Tibial nerve (tissue), 4 donors: ENCODE measurements around the gene PROM2. TPM values are rescaled to one million over a fixed set of nuclear protein-coding genes. Genes with fewer than 3 reads are reported as not detected.

Experiments
- DNase-seq, 2 donors: peaks; one replicate each; pipeline ENCODE4 v3.0.0-alpha.2; 2019; ENCODE audit warnings: low spot score in 2 of 2
- H3K27ac ChIP-seq, 4 donors: fragments of 200-600 bp; sonication (generic) in 3 of 4; one replicate each; pipeline ENCODE4 v1.5.1; 2017 to 2019; ENCODE audit warnings: mild to moderate bottlenecking in 1 of 4
- H3K27me3 ChIP-seq, 2 donors: fragments of 200-600 bp; sonication (generic) in 1 of 2; one replicate each; pipeline versions ENCODE4 v1.5.1 to v1.6.0; 2017 to 2019
- H3K36me3 ChIP-seq, 3 donors: fragments of 200-600 bp; sonication (generic); one replicate each; pipeline ENCODE4 v1.5.1; 2018 to 2019
- H3K4me1 ChIP-seq, 4 donors: fragments of 200-600 bp; sonication (generic) in 3 of 4; one replicate each; pipeline ENCODE4 v1.5.1; 2017 to 2019
- H3K4me3 ChIP-seq, 4 donors: fragments of 200-600 bp; sonication (generic) in 3 of 4; one replicate each; pipeline ENCODE4 v1.5.1; 2017 to 2019; ENCODE audit warnings: mild to moderate bottlenecking in 1 of 4, moderate library complexity in 1 of 4
- H3K9me3 ChIP-seq, 4 donors: fragments of 200-600 bp; sonication (generic) in 3 of 4; one replicate each; pipeline ENCODE4 v1.5.1; 2017 to 2019
- EP300 ChIP-seq, 2 donors: sonication (generic); formaldehyde crosslinking; IDR thresholded peaks; one replicate each; pipeline ENCODE4 v1.6.1; 2017; ENCODE audit warnings: antibody characterized with exemption in 2 of 2, mild to moderate bottlenecking in 1 of 2
- POLR2A ChIP-seq, 2 donors: fragments of 450-650 bp; IDR thresholded peaks; one replicate each; pipeline ENCODE4 v1.6.1; 2017; ENCODE audit warnings: antibody characterized with exemption in 2 of 2, mild to moderate bottlenecking in 2 of 2, moderate library complexity in 2 of 2
- WGBS, 2 donors: methylation state at CpG; one replicate each; pipeline ENCODE4 v1.1.5; 2018; 5-methylcytosine and 5-hydroxymethylcytosine counted together
- total RNA-seq, 4 donors: library from RNA; depleted of rRNA; stranded (reverse); fragments of >200 nt; gene quantifications; one replicate each; pipeline ENCODE4 v1.1.0, GENCODE V29; 2016
- TF ChIP-seq, protein P1 (sequence below), 5 experiments: fragments of 200-600 bp in 3 of 5; fragments of 450-650 bp in 2 of 5; sonication (generic) in 3 of 5; IDR thresholded peaks; one replicate each; pipeline ENCODE4 v1.5.1; 2016 to 2019; ENCODE audit warnings: antibody characterized with exemption in 5 of 5, mild to moderate bottlenecking in 3 of 5, moderate library complexity in 2 of 5

PROM2 gene
- total RNA-seq, 4 donors from 2014 or later = 2.2 to 12.3 (median 5.3) TPM

DNA sequence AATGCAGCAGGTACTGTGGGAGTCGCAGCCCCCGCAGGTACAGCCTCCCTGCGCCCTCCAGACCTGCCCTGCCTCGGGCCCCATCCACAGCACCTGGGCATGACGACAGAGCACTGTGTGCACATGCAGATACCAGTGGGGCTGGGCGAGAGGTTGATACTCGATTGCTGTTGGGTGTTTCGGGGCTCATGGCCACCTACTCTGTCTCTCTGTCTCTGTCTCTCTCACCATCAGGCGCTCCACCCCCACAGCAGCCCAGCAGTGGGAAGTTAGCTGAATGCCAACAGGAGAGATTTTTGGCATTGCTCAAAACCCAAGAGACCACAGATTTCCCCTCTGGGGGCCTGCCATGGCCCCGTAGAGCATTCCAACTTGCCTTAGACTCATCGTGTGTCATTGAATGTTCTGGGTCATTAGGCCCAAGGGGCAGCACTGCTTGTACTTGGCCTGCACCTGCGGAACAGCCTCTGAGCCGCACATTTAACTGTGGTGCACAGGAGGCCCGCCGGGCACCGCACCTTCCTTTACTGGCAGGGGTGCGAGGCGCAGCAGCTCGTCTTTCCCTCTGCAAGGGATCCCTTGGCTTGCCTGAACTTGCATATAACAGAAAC lies 41.7 kb downstream of the PROM2 start:
- no peak for DNase-seq
- 82 to 87% methylated on average over 11 to 17 of the region's 19 CpGs for WGBS, 2 donors
- Histone ChIP-seq H3K9me3 (no peaks in the 10 kb centered on the region), H3K36me3 (no peaks in the 10 kb centered on the region), H3K4me3 (no peak overlapping the region), H3K4me1 (no peaks in the 10 kb centered on the region), H3K27ac (no peak overlapping the region), H3K27me3 (peaks cover 0 to 8% of the 10 kb centered on the region in 2 donors)
- TF ChIP-seq, protein P1, sequence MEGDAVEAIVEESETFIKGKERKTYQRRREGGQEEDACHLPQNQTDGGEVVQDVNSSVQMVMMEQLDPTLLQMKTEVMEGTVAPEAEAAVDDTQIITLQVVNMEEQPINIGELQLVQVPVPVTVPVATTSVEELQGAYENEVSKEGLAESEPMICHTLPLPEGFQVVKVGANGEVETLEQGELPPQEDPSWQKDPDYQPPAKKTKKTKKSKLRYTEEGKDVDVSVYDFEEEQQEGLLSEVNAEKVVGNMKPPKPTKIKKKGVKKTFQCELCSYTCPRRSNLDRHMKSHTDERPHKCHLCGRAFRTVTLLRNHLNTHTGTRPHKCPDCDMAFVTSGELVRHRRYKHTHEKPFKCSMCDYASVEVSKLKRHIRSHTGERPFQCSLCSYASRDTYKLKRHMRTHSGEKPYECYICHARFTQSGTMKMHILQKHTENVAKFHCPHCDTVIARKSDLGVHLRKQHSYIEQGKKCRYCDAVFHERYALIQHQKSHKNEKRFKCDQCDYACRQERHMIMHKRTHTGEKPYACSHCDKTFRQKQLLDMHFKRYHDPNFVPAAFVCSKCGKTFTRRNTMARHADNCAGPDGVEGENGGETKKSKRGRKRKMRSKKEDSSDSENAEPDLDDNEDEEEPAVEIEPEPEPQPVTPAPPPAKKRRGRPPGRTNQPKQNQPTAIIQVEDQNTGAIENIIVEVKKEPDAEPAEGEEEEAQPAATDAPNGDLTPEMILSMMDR (IDR thresholded peaks at IDR 0.05) = no peak
- no peak for TF ChIP-seq EP300 (IDR thresholded peaks at IDR 0.05)
- TF ChIP-seq POLR2A (IDR thresholded peaks at IDR 0.05) = no peak

DNA sequence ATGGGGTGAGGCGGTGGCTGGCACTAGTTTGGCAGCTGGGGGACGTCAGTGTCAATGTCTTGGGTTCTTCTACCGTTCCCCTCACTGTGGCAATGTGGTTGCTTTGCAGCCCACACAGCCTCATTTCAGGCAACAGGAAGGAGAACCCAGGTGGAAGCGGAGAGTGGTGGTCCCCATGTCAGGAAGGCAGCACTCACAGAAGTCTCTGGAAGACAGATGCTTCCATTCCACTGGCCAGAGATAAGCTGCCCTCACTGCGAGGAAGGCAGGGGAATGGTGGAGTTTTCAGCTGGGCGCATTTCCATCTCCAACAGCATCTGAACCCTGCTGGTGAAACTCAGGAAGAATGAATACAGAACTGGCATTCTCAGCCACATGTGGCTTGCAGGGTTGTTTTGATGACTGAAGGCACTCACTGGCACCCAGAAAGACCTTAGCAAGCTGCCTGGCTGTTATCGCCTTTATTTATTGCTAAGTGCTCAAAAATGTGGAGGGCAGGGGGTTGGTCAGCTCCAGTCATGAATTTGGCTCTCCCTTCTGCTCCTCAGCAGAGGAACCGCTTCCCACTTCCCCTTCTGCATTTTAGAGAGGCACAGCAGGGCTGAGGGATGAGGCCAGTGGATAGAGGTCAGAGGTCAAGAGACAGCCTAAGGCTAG lies 42.3 kb downstream of the PROM2 start:
- Histone ChIP-seq H3K36me3 (no peaks in the 10 kb centered on the region), H3K9me3 (no peaks in the 10 kb centered on the region), H3K27me3 (peaks cover 0 to 8% of the 10 kb centered on the region in 2 donors), H3K4me3 (no peak overlapping the region), H3K4me1 (no peaks in the 10 kb centered on the region), H3K27ac (no peak overlapping the region)
- no peak for DNase-seq
- no peak for TF ChIP-seq POLR2A (IDR thresholded peaks at IDR 0.05)
- TF ChIP-seq, protein P1 (IDR thresholded peaks at IDR 0.05) = no peak
- no peak for TF ChIP-seq EP300 (IDR thresholded peaks at IDR 0.05)
- WGBS, 2 donors = 65 to 67% methylated on average over 8 of the region's 8 CpGs

DNA sequence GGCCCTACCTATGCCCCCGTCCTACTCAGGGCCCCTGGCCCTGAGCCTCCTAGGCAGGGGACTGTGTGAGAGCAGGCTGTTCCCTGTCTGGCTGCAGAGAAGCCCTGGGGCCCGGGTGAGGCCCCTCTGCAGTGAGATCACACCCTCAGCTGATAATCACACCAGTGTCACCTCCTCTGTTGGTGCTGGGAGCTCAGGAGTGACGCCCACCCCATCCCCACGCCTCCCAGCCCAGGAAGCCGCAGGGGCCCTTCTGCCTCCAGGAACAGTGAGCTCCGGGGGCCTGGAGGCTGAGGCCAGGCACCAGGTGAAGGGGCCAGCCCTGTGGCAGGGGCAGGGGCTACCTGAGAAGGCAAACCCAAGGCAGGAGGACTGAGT lies 42.9 kb downstream of the PROM2 start:
- TF ChIP-seq EP300 (IDR thresholded peaks at IDR 0.05) = no peak
- TF ChIP-seq POLR2A (IDR thresholded peaks at IDR 0.05) = no peak
- TF ChIP-seq, protein P1 (IDR thresholded peaks at IDR 0.05) = no peak
- no peak overlapping the region for H3K27ac ChIP-seq
- H3K4me1 ChIP-seq = no peaks in the 10 kb centered on the region
- 39 to 93% methylated on average over 2 to 4 of the region's 6 CpGs for WGBS, 2 donors
- peaks cover 0 to 5% of the 10 kb centered on the region in 2 donors for H3K27me3 ChIP-seq
- no peaks in the 10 kb centered on the region for H3K36me3 ChIP-seq
- no peaks in the 10 kb centered on the region for H3K9me3 ChIP-seq
- H3K4me3 ChIP-seq = no peak overlapping the region
- DNase-seq = no peak

DNA sequence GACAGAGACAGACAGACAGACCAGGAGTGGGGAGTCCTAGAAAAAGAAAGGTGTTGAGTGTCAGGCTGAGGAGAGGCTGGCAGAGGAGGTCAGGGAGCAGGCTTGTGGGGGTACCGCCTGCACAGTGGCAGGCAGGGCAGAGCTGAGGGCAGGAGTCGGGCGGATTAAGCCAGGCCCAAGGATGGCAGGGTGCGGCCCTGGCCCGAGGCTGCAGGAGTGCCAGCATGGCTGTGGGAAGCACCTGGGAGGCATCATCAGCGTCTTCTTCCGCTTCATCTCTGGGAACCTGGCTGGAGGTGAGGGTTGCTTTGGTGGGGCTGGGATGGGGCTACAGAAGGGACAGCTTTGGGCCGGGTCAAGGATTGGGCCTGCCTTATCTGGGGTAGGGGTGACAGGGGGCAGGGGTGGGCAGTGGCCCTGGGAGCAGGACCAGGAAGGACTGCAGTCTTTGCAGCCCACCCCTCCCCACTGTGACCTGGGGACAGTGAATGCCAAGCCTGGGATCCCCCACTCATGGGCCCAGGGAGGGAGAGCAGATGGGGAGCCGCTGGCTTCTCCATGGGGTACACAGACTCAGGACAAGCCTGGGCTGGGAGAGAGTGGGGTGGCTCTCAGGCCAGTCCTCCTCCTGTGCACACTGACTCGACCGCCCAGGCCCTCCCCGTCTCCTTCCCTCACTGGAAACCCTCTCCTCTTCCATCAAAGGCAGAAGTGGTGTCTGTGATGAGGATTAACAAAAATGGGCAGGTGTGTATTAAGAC lies 43.6 kb downstream of the PROM2 start:
- no peak for TF ChIP-seq EP300 (IDR thresholded peaks at IDR 0.05)
- TF ChIP-seq POLR2A (IDR thresholded peaks at IDR 0.05) = no peak
- TF ChIP-seq, protein P1 (IDR thresholded peaks at IDR 0.05) = no peak
- no peaks in the 10 kb centered on the region for H3K36me3 ChIP-seq
- no peak overlapping the region for H3K4me3 ChIP-seq
- H3K27ac ChIP-seq = no peak overlapping the region
- no peaks in the 10 kb centered on the region for H3K27me3 ChIP-seq
- H3K4me1 ChIP-seq = no peaks in the 10 kb centered on the region
- no peak for DNase-seq
- 83 to 89% methylated on average over 11 to 12 of the region's 12 CpGs for WGBS, 2 donors
- no peaks in the 10 kb centered on the region for H3K9me3 ChIP-seq
